Cardiac fibroblast (primary cell): Measurements from ENCODE around the gene DNAJC5.

Source experiments
- DNase-seq, 2 donors: peaks; one replicate each; pipeline versions ENCODE4 v3.0.0 to v3.0.0-alpha.2; 2010; ENCODE audit warnings: low read depth in 2 of 2
- H3K4me3 ChIP-seq, 2 donors: replicated peaks in 1 of 2; 1 replicate in 1 of 2; 2 replicates in 1 of 2; pipeline ENCODE4 v1.5.1; 2011; ENCODE audit warnings: low read depth in 2 of 2, low read length in 2 of 2, mild to moderate bottlenecking in 2 of 2, moderate library complexity in 1 of 2
- CTCF ChIP-seq: IDR thresholded peaks from one replicate; pipeline ENCODE4 v1.5.1; 2011; ENCODE audit warnings: low read depth, mild to moderate bottlenecking, low read length, inconsistent platforms

The DNAJC5 gene

GRCh38 chr20:63937596-63937995 lies 42.7 kb downstream of the DNAJC5 start:
- no peak overlapping the region for H3K4me3 ChIP-seq
- DNase-seq, result no peak
- TF ChIP-seq CTCF, result no peak

- H3K4me3 ChIP-seq, result no peak overlapping the region
- TF ChIP-seq CTCF, result no peak
- no peak for DNase-seq
Observed at GRCh38 chr20:63939061-63939935, 44.4 kb downstream of the DNAJC5 start.

- DNase-seq, result no peak
- no peak overlapping the region for H3K4me3 ChIP-seq
- no peak for TF ChIP-seq CTCF
Observed at GRCh38 chr20:63940071-63940471, 45.1 kb downstream of the DNAJC5 start.

- no peak for TF ChIP-seq CTCF
- H3K4me3 ChIP-seq, result no peak overlapping the region
- no peak for DNase-seq
Observed at GRCh38 chr20:63940472-63941266, 45.7 kb downstream of the DNAJC5 start.

- DNase-seq, result peak in 1 of 2 donors; percentile 24
- no peak overlapping the region for H3K4me3 ChIP-seq
- TF ChIP-seq CTCF, result no peak
Observed at GRCh38 chr20:63941282-63942081, 46.6 kb downstream of the DNAJC5 start.

- no peak for TF ChIP-seq CTCF
- H3K4me3 ChIP-seq, result no peak overlapping the region
- peak in 1 of 2 donors; percentile 27 for DNase-seq
Observed at GRCh38 chr20:63942250-63942951, 47.5 kb downstream of the DNAJC5 start.
